GM18502 (cell line): ENCODE measurements around the gene SMIM9.
"Not testable (repeated sequence)": the region's sequence is repeated elsewhere in the genome, so short reads cannot be mapped to it uniquely, and the experiment has no call there.

Source experiments
- ATAC-seq: cut with Tn5 transposase; IDR thresholded peaks from one replicate; pipeline ENCODE4 v1.9.1; 2021; ENCODE audit warnings: mild to moderate bottlenecking; ENCODE audit not compliant: unreplicated experiment, poor library complexity

SMIM9 gene

GRCh38 chrX:154834562-154834961, at the start of gene SMIM9:
Gene SMIM9, minus strand, starts transcription at chrX:154834662. Its CDS starts 3,806 bp downstream, at chrX:154830856.
- ATAC-seq, result no peak

GRCh38 chrX:154884069-154884468, 49.6 kb upstream of the SMIM9 start:
- not testable (repeated sequence) for ATAC-seq

- ATAC-seq, result no peak
Observed at GRCh38 chrX:154873329-154873728, 38.9 kb upstream of the SMIM9 start.

GRCh38 chrX:154868522-154868921, 34.1 kb upstream of the SMIM9 start:
- ATAC-seq, result not testable (repeated sequence)

- ATAC-seq, result no peak
Observed at GRCh38 chrX:154855256-154855655, 20.8 kb upstream of the SMIM9 start.

- no peak for ATAC-seq
Observed at GRCh38 chrX:154850957-154851611, 16.6 kb upstream of the SMIM9 start.

GRCh38 chrX:154840856-154841255, 6.4 kb upstream of the SMIM9 start:
- no peak for ATAC-seq

- no peak for ATAC-seq
Observed at GRCh38 chrX:154836163-154836562, 1.7 kb upstream of the SMIM9 start.

GRCh38 chrX:154833746-154834274, 652 bp downstream of the SMIM9 start:
- ATAC-seq, result no peak

- no peak for ATAC-seq
Observed at GRCh38 chrX:154829926-154830442, 4.5 kb downstream of the SMIM9 start.

GRCh38 chrX:154829134-154829533, 5.3 kb downstream of the SMIM9 start:
- no peak for ATAC-seq

- ATAC-seq, result no peak
Observed at GRCh38 chrX:154828016-154828408, 6.5 kb downstream of the SMIM9 start.

- ATAC-seq, result peak; percentile 91
Observed at GRCh38 chrX:154827194-154828015, 7.1 kb downstream of the SMIM9 start.

GRCh38 chrX:154825586-154825985, 8.9 kb downstream of the SMIM9 start:
- not testable (repeated sequence) for ATAC-seq

- no peak for ATAC-seq
Observed at GRCh38 chrX:154824638-154825037, 9.8 kb downstream of the SMIM9 start.

GRCh38 chrX:154822029-154822428, 12.4 kb downstream of the SMIM9 start:
- no peak for ATAC-seq

- no peak for ATAC-seq
Observed at GRCh38 chrX:154821523-154821922, 12.9 kb downstream of the SMIM9 start.

GRCh38 chrX:154819771-154820341, 14.6 kb downstream of the SMIM9 start:
- ATAC-seq, result peak; percentile 75

- peak; percentile 42 for ATAC-seq
Observed at GRCh38 chrX:154818916-154819770, 15.3 kb downstream of the SMIM9 start.

GRCh38 chrX:154817048-154817618, 17.3 kb downstream of the SMIM9 start:
- ATAC-seq, result not testable (repeated sequence)
